ENCODE measurements around the gene XRN2.

The XRN2 gene

GRCh38 chr20:21430020-21430419 is 126.9 kb downstream of the XRN2 start:
- no peak for DNase-seq (ENCODE audit: low spot score)

- no peak for DNase-seq (ENCODE audit: low spot score)
Measured at GRCh38 chr20:21432911-21433310, 129.8 kb downstream of the XRN2 start.

GRCh38 chr20:21433329-21433890 is 130.3 kb downstream of the XRN2 start:
- no peak for DNase-seq (ENCODE audit: low spot score)

GRCh38 chr20:21435576-21435975 is 132.4 kb downstream of the XRN2 start:
- no peak for DNase-seq (ENCODE audit: low spot score)

- no peak for DNase-seq (ENCODE audit: low spot score)
Measured at GRCh38 chr20:21436205-21436604, 133.1 kb downstream of the XRN2 start.

- no peak for DNase-seq (ENCODE audit: low spot score)
Measured at GRCh38 chr20:21437248-21437647, 134.1 kb downstream of the XRN2 start.

GRCh38 chr20:21437816-21438215 is 134.7 kb downstream of the XRN2 start:
- no peak for DNase-seq (ENCODE audit: low spot score)
